ENCODE measurements around the gene AMOTL2.

The AMOTL2 gene

GRCh38 chr3:134378818-134379217 is 4.6 kb upstream of the AMOTL2 start:
- DNase-seq (ENCODE audit: low spot score), result no peak

- DNase-seq (ENCODE audit: low spot score), result no peak
Observed at GRCh38 chr3:134378384-134378783, 4.1 kb upstream of the AMOTL2 start.

- DNase-seq (ENCODE audit: low spot score), result no peak
Observed at GRCh38 chr3:134377896-134378295, 3.6 kb upstream of the AMOTL2 start.

GRCh38 chr3:134376786-134377426 is 2.7 kb upstream of the AMOTL2 start:
- DNase-seq (ENCODE audit: low spot score), result no peak

- DNase-seq (ENCODE audit: low spot score), result no peak
Observed at GRCh38 chr3:134376385-134376765, 2.1 kb upstream of the AMOTL2 start.

- DNase-seq (ENCODE audit: low spot score), result no peak
Observed at GRCh38 chr3:134375582-134376384, 1.5 kb upstream of the AMOTL2 start.

- DNase-seq (ENCODE audit: low spot score), result peak; percentile 64
Observed at GRCh38 chr3:134374791-134375581, 739 bp upstream of the AMOTL2 start.

GRCh38 chr3:134373271-134374104 is 759 bp downstream of the AMOTL2 start:
- peak; percentile 74 for DNase-seq (ENCODE audit: low spot score)

GRCh38 chr3:134372396-134373270 is 1.6 kb downstream of the AMOTL2 start:
- DNase-seq (ENCODE audit: low spot score), result no peak

- no peak for DNase-seq (ENCODE audit: low spot score)
Observed at GRCh38 chr3:134371542-134372324, 2.5 kb downstream of the AMOTL2 start.

GRCh38 chr3:134370611-134371531 is 3.4 kb downstream of the AMOTL2 start:
- DNase-seq (ENCODE audit: low spot score), result no peak

- DNase-seq (ENCODE audit: low spot score), result no peak
Observed at GRCh38 chr3:134369861-134370596, 4.2 kb downstream of the AMOTL2 start.

GRCh38 chr3:134369231-134369741 is 5.0 kb downstream of the AMOTL2 start:
- DNase-seq (ENCODE audit: low spot score), result no peak

GRCh38 chr3:134368751-134369105 is 5.5 kb downstream of the AMOTL2 start:
- DNase-seq (ENCODE audit: low spot score), result no peak

GRCh38 chr3:134367869-134368750 is 6.1 kb downstream of the AMOTL2 start:
- DNase-seq (ENCODE audit: low spot score), result no peak

GRCh38 chr3:134366928-134367811 is 7.1 kb downstream of the AMOTL2 start:
- no peak for DNase-seq (ENCODE audit: low spot score)
